HG03469 (cell line): ENCODE data around the gene RFX3.
"Not testable (repeated sequence)": the region's sequence is repeated elsewhere in the genome, so short reads cannot be mapped to it uniquely, and the experiment has no call there.

Experiments
- ATAC-seq: cut with Tn5 transposase; IDR thresholded peaks from one replicate; pipeline ENCODE4 v1.9.1; 2021; ENCODE audit warnings: mild to moderate bottlenecking, moderate library complexity, moderate number of reproducible peaks; ENCODE audit not compliant: unreplicated experiment

The RFX3 gene

DNA sequence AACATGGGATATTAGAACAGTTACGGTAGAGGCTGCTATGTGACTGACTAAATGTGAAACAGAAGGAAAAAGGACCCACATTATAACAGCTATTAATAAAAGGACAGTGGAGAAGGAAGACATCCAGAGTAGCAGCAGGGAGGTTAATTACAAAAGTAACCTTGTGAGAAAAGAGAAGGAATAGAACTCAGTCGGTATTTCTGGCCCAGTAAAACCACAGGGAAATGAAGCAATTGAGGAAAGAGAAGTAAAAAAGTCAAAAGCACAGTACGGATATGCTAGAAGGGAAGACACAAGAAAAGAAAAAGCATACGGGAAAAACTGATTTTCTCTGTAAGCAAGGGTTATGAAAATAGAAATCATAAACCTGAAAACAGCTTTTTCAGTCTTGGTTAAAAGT, 164.7 kb downstream of the RFX3 start:
- no peak for ATAC-seq

DNA sequence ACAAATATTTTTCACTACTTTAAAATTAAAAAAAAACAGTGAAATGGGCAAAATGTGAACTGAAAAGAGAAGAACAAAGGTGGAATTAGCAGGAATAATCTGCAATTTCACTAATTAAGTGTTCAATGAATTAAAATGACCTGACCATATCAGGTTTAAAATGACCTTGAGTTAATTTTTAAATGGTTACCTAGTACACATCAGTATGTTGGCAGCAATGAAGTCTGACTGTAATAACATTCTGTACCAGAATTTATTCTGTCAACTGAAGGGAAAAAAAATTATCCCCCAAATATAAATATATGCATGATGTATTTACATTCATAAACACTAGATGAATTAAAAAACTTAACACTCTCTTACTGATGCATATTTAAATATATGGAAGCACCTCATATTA, 165.6 kb downstream of the RFX3 start:
- no peak for ATAC-seq

DNA sequence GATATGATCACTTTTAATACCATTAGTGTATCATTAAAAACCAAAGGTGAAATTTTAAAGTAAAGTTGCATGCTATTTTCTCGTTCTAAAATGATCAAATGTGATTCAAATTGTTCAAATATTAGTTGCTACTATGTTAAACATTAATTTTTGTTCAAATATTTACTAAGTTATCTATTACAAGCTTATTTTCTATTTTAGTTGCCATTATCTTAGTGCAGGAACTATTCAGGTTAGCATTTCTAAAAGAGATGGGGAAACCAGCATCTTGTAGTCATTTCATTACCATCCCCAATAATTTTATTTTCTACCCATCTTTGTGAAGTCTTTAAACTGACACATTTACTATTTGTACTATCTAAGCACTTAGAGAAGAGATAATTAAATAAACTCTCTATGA, 166.0 kb downstream of the RFX3 start:
- ATAC-seq: no peak

DNA sequence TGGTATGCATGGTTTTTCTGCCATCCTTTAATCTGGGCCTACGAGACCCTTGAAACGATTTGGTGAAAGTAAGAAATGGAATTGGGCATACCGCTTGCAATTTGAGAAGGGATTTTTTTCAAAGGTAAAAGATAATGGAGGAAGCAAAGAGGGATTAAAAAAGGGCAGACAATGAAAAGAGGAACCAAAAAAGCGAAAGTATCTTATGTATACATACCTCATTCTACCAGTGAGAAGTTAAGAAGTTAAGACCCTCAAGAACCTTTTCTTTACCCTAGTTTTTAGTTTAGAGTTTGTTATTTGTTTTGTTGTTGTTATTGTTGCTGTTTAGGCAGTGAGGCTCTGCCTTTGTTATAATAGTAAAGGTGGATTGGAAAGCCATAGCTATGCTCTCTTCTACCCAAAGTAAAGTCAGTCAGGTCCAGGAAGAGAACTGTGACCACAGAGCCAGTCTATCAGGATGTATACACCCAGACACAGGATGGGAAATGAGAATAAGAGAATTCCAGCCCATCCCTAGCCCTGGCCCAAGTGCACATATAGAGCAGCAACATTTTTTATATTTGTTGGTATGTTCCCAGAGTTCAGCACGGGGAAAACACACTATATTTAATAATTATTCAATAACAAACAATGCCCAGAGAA, 166.6 kb downstream of the RFX3 start:
- ATAC-seq: no peak

DNA sequence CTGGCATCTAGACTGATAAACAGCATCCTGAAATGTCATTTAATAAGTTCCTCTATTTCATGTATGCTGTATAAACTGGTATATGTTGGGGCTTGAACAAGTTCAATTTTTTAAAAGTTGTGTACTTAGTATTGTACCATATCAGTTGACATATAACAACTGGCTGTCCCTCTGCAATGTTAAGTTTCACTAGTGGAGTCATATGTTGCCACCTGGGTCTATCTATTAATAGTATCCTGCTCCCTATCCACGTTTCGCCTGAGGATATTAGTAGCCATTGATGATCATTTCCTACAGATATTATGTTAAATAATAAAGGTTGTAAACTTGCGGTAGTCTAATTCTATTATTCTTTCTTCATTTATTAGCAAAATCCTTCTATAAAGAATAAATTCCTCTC, 177.6 kb downstream of the RFX3 start:
- no peak for ATAC-seq

DNA sequence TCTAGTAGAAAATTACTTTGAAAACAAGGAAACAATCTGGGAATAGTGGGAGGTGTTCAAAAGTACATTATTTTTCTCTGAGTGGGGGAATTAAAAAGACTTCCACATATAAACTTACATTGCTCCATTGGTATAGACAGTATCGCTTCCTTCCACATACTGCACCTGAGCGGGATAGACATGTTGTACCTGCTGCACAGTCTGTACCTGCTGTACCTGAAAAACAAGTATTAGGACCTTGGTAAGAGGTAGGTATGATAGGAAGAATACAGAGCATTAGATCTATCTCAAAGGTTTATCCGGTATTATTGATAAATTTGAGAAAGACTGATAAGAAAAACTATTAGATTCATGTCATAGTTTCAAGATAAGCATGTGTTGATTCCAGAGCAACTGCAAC, 179.3 kb downstream of the RFX3 start:
- no peak for ATAC-seq

DNA sequence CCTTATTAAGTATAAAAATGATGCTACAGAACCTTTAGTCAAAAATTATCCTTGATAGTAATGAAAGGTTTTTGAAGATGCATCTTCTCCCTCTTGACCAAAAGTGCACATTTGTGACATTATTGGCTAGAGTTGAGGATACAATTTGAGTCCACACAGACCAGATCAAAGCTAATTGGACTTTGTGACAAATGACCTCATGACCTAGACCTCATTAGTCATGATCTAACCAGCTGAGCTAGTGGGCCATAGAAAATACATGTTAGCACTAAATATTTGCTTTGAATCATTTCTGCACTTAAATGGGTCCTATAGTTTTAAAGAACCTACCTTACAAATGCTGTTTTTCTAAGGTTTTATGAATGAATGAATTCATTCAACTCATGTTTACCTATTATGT, 182.1 kb downstream of the RFX3 start:
- no peak for ATAC-seq

DNA sequence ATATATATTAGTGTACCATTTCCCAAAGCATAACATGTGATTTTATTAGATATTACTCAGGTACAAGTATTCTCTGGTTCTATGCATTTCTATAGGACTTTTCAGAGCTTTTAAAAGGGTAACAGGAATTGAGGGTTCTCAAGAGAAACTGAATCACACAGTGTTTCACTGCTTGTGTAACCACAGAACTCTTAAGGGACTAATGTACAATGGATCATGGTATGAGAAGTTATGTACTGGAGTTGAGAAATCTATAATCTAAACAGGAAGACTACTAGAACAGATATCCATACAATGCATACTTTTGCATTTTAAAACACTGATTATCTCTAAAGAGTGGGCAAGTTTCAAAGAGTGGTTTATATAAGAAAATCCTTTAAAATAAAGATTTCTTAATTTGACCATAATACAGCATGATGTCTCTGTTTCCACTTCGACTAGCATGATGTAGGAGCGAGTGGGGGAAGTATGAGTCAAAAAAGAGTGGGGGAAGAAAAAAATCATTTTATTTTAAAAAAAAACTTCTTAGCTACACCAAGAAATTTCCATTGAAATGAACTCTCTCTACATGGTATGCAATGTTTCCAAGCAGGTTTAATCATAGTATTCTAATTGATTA, 183.5 kb downstream of the RFX3 start:
- no peak for ATAC-seq

DNA sequence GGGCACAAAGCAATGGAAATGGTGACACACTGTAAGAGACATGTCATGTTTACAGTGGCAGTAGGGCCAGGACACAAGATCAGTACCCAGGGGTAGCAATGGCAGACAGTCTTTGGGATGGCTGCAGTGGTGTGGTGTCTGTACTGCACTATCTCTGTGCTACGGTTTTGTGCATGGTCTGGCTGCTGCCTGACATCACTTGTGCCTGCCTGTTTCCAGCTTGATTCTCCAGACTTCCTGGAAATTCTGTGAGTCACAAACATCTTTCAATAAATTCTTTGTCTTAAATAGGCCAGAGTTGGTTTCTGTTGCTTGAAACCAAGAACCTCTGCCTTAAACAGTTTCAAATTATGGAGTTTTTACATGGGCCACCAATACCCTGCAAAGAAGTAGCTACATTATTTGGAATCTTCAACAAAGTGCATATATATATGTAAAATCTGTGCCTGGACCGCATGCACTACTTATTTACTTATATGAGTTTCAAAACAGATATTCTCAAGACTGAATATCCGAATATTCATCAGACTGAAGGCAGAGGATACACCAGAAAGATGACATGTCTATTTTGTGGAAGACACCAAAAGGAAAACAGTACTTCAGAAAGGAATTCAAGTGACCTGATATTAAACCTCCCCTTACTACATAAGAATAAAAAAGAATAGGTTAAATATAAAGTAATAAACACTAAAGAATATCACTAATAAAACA, 188.1 kb downstream of the RFX3 start:
- ATAC-seq: no peak

DNA sequence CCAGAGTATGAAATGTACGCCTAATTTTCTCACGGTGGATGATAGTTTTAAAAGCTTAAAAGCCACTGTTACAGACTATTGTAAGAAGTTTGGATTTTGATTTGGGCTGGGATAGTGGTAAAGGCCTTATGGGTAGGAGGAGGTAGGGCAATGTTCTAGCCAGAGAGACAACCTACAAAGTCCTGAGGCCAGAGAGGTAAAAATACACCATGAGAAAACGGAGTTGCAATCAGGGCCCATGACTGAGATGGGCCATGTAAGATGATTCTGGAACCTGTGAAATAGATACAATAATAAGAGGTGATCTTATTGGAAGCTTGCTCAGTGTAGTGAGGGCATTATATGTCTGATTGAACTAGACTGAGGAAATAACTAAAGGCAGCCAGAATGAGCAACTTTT, 188.8 kb downstream of the RFX3 start:
- no peak for ATAC-seq

DNA sequence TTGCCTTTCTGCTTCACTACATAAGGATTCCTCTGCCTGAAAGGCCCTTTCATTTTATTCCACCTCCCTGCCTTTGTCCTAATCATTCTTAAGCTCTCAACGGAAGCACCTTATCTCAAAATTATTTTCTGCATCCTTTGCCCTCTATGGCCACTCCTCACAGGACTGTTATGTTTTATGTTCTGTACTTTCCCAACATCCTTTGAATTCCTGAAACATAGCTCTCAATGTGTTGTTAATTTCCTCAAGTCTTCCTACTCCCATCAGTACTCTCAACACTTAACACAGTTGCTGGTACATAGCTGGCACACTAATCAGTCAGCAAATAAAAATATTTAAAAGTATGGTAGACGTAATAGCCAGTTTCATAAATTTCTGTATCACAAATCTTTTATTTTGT, 193.0 kb downstream of the RFX3 start:
- ATAC-seq: no peak

DNA sequence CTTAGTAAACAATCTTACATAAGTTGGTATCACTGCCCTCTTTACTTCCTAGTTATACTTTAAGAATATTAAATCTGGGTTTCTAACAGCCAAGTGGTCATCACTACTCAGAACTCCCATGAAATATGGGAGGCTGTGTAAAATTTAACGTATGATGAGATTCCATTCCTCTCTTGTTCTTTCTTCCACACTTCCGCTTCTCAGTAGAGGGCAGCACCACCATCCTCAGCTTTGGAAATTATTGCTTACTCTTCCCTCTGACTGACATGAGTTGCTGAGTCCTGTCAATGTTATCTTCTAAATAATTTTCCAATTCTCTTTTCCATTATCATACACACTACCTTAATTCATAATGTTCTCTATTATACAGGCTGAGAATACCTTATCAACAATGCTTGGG, 194.0 kb downstream of the RFX3 start:
- ATAC-seq: no peak

DNA sequence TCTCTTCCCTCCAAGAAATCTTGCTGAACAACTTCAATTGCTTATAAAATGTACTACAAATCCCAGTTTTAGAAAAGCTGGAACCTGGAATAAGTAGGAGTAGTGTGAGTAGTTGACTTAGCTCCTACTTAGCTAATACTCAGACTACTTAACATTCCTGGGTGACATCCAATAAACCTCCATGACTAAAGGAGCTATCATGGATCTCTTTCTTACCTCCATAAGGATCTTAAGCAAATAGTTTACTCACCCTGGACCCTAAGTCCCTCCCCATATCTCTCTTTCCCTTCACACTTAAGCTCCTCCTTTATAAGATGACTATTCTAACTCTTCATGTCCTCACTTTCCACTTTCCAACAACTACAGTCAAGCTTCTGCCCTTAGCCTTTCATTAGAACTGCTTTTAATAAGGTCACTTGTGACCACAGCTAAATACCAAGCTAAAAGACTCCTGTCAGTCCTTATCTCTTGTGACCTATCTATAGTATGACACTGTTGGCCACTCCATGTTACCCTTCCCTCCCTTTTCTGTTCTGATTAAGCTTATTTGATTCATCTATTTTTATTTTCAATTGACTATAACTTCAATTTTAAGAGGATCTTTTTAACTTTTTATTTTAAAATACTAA, 194.9 kb downstream of the RFX3 start:
- ATAC-seq: no peak

DNA sequence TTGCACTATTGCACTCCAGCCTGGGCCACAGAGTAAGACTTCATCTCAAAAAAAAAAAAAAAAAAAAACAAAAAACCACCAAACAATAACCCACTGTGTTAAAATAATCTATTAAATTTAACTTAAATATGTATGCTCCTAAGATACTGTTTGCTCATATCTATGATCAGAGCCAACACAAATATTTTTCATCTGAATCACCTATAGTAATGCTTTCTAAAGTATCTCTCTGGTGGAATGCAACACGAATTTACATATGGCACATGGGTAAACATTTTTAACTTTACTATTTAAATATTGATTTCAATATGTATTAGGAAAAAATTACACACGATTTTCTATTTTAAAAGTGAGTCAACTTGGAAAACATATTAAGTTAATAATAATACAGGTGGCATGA, 196.4 kb downstream of the RFX3 start:
- ATAC-seq: no peak

DNA sequence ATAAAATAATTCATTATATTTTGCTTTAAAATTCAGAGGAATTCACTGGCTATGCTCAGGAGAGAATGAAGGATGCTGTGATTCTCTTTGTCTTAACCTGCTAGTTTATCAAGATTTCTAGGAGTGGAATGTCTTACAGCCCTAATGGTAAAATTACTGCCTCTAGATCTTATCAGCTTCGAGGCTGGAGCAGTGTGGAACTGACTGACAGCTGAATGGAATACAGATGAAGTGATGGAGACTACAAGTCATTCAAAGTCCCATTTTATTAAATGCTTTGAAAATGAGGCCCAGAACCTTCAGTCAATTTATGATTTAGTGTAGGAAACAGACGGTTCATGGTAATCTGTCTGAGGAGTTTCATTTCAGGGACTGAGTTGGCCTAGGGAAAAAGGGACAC, 202.1 kb downstream of the RFX3 start:
- ATAC-seq: no peak

DNA sequence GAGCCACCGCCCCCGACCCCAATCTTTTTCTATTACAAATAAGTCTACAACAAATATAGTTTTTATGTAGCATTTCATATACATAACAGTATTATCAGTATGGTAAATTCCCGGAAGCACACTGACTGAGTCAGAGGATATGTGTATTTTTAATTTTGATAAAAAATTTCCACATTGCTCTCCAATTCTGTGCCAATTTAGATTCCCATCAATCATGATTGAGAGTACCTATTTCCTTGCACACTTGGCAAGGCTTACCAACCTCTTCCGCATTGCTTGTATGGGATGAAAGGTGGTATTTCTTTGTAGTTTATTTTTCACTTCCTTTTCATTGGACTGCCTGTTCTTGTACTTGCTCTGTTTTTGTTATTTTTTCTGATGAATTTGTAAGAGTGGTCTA, 204.6 kb downstream of the RFX3 start:
- ATAC-seq: no peak

DNA sequence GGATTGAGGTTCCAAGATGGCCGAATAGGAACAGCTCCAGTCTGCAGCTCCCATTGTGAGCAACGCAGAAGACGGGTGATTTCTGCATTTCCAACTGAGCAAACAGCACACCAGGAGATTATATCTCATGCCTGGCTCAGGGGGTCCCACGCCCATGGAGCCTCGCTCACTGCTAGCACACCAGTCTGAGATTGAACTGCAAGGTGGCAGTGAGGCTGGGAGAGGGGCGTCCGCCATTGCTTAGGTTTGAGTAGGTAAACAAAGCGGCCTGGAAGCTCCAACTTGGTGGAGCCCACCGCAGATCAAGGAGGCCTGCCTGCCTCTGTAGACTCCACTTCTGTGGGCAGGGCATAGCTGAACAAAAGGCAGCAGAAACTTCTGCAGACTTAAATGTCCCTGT, 213.2 kb downstream of the RFX3 start:
- ATAC-seq: not testable (repeated sequence)

DNA sequence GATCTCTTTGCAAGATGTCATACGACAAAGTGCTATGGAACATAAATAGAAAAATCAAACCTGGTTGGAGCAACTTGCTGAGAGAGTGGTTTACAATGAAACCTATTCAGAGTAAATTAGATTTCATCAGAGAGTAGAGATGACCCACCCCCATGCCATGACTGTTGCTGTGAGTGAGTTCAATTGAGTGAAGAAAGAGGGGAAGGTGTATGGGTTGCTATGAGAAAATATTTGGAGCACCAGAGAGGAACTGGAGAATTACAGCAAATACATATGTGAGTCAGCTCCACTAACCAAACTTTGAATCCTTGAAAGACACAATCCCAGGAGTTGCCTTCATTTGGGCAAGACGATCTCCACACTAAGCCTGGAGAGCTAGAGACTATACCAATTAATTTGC, 217.2 kb downstream of the RFX3 start:
- ATAC-seq: no peak

DNA sequence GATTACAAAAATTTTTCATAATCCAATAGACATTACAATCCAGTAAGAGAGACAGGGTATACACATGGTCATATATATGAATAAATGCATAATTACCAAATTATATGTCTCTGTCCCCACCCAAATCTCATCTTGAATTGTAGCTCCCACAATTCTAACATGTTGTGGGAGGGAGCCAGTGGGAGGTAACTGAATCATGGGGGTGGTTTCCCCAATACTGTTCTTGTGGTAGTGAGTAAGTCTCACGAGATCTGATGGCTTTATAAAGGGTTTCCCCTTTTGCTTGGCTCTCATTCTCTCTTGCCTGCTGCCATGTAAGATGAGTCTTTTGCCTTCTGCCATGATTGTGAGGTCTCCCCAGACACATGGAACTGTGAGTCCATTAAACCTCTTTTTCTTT, 221.4 kb downstream of the RFX3 start:
- not testable (repeated sequence) for ATAC-seq

DNA sequence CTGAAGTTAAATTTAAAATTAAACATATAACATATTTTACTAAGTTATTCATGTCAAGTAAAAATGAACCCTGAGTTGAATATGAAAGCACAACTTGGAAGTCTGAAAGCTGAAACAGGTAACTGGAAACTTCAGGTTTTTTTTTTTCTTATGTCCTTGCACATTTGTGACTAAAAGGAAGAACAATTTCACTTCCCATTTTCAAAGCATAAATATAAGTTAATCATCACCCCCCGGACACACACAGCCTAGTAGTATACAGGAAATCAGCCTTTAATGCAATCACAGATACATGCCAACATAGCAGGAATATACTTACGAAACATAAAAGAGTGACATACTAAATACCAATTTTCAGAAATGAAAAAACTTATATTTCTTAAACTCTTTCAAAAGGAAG, 225.9 kb downstream of the RFX3 start:
- ATAC-seq: peak; percentile 93

DNA sequence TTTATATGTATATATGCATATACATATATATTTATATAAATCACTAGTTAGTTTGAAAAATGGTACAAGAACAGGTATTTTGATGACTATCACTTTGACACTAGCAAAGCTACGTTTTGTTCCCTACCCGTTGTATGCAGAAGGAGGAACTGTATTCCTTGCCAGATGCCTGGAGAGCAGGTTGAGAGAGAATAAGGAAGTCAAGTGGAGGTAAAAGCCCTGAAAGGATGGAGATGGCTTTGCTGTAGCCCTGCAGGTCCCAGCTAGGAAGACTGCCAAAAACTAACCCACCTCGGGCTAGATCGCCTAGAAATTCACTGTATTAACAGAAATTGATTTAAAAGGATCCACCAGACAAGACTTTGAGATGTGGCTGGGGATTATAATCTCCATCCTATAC, 229.3 kb downstream of the RFX3 start:
- no peak for ATAC-seq

DNA sequence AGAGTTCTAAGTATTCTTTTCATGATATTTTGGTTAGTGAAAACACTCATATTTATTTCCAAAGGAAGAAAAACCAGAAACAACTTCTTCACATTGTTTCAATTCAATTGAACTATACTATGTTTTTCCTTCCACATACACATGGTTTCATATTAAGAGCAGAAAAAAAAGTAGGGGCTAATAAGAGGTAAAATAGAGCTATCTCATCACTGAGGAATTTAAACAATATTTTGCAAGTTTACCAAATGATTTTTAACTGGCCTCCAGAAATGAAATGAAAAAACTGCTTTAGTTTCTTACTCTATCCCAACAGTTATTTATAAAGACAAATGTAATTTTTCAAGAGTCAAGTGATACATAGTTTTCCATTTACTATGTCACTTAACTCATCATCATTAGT, 233.5 kb downstream of the RFX3 start:
- no peak for ATAC-seq
